ENCODE data around the gene KIF13A.
"Not testable (repeated sequence)": the region's sequence is repeated elsewhere in the genome, so short reads cannot be mapped to it uniquely, and the experiment has no call there.

Gene KIF13A

DNA sequence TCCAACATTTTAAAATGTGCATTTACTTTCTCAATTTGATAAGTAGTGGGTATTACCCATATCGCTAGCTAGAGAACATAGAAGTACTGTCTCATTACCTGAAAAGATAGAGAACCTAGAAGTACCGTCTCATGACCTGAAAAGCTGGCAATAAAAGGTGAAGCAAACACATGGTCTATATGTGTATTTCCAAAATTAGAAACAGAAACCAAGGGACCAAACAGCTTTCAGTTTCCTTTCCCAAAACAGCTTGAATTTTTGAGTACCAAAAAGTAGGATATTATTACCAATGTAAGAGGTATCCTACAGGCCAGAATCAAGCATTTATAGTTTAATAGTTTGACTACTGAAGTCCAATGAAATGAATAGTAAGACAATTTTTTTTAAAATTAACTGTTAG is 77.2 kb downstream of the KIF13A start:
- Mint-ChIP-seq H3K27me3 (peaks cover 47% of the 10 kb centered on the region), H3K4me1 (peaks cover 14% of the 10 kb centered on the region), H3K9me3 (no peaks in the 10 kb centered on the region), H3K27ac (no peak overlapping the region), H3K4me3 (no peak overlapping the region)
- ATAC-seq (no peak), DNase-seq (no peak)

- peaks cover 50% of the 10 kb centered on the region for H3K27me3 Mint-ChIP-seq
- no peak overlapping the region for H3K4me3 Mint-ChIP-seq
- no peaks in the 10 kb centered on the region for H3K9me3 Mint-ChIP-seq
- no peak overlapping the region for H3K27ac Mint-ChIP-seq
- DNase-seq: no peak
- ATAC-seq: no peak
- H3K4me1 Mint-ChIP-seq: peaks cover 14% of the 10 kb centered on the region
Observed at GRCh38 chr6:17908831-17909230, 78.6 kb downstream of the KIF13A start.

- peaks cover 44% of the 10 kb centered on the region for H3K27me3 Mint-ChIP-seq
- peaks cover 0 to under 1% of the 10 kb centered on the region in 2 donors for H3K9me3 Mint-ChIP-seq
- DNase-seq (no peak), ATAC-seq (peak; percentile 71)
- H3K4me3 Mint-ChIP-seq: no peak overlapping the region
- H3K27ac Mint-ChIP-seq: no peak overlapping the region
- peaks cover 14% of the 10 kb centered on the region for H3K4me1 Mint-ChIP-seq
Observed at GRCh38 chr6:17907406-17908229, 79.8 kb downstream of the KIF13A start.

DNA sequence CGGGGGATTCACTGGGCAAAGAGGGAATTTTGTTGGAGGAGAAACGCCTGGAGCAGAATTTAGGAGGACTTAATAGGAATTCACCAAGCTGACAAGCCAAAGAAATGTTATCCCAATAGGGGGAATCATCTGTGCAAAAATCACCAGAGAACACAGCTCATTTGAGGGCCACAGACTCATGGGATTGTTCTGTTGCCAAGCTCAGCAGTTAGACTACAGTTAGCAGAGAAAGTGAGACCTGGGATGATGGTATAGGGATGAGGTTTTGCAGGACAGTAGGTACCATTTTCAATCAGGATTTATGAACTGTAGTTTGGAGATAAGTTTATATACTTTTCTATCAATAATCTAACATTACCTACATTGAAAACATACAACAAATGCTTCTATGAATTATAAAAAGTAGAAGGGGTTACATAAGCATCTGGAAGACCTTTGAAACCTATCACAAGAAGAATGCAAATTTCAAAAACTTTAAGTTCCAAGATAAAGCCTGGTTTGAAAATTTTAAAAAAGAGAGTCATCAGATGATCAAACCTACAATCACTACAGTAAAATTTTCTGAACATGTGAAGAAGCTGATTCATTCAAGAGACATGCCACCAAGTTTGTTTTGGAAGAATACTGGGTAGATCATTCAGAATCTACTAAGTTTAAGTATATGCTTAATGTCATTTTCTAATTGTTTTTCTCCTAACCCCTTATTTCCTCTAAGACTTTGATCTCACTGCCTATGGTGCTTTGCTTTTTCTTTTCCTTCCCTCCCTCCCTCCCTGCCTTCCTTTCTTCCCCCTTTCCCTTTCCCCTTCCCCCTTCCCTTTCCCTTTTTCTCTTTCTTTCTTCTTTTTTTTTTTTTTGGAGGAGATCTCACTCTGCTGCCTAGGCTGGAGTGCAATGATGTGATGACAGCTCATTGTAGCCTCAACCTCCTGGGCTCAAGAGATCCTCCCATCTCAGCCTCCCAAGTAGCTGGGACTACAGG is 81.5 kb downstream of the KIF13A start:
- H3K27ac Mint-ChIP-seq: no peak overlapping the region
- no peak overlapping the region for H3K4me3 Mint-ChIP-seq
- H3K9me3 Mint-ChIP-seq: peaks cover 0 to 3% of the 10 kb centered on the region in 2 donors
- ATAC-seq: no peak
- H3K4me1 Mint-ChIP-seq: peaks cover 14% of the 10 kb centered on the region
- H3K27me3 Mint-ChIP-seq: peaks cover 46% of the 10 kb centered on the region
- DNase-seq: no peak

DNA sequence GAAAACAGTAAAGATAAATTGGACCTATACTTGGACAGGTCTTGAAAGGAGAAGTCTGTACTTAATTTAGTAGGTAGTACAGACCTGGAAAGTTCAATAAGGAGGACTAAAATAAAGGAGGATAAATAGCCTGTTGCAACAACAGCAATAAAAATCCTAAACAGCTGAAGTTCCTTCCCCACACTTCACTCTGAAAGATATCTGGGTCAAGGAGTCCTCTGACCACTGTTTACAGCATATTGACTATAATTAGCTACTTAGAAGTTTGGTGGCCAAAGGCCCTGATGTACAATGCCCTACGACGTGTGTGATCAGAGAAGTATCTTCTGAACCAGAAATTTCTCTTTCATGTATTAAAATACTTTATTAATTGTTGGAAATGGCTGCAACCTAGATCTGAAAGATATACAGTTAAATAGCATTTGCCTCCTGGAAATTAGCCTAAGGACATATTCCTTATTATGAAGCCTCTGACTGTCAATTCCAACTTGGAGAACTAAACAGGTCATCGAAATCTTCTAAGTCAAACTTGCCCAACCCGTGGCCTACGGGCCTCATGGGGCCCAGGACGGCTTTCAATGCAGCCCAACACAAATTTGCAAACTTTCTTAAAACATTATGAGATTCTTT is 82.8 kb downstream of the KIF13A start:
- Mint-ChIP-seq H3K4me1 (peaks cover 13% of the 10 kb centered on the region), H3K4me3 (no peak overlapping the region), H3K27ac (no peak overlapping the region), H3K27me3 (peaks cover 53% of the 10 kb centered on the region), H3K9me3 (peaks cover 0 to 3% of the 10 kb centered on the region in 2 donors)
- DNase-seq: no peak
- no peak for ATAC-seq

- H3K27ac Mint-ChIP-seq: no peak overlapping the region
- H3K9me3 Mint-ChIP-seq: peaks cover 3% of the 10 kb centered on the region in 2 donors
- no peak for DNase-seq
- no peak overlapping the region for H3K4me3 Mint-ChIP-seq
- ATAC-seq: no peak
- H3K4me1 Mint-ChIP-seq: peaks cover 9% of the 10 kb centered on the region
- H3K27me3 Mint-ChIP-seq: peaks cover 48% of the 10 kb centered on the region
Observed at GRCh38 chr6:17902974-17903373, 84.5 kb downstream of the KIF13A start.

- Mint-ChIP-seq H3K27me3 (peaks cover 49% of the 10 kb centered on the region), H3K4me3 (no peak overlapping the region), H3K4me1 (no peaks in the 10 kb centered on the region), H3K9me3 (peaks cover 18% of the 10 kb centered on the region in 2 donors), H3K27ac (no peak overlapping the region)
- ATAC-seq (no peak), DNase-seq (no peak)
Observed at GRCh38 chr6:17901493-17901892, 85.9 kb downstream of the KIF13A start.

DNA sequence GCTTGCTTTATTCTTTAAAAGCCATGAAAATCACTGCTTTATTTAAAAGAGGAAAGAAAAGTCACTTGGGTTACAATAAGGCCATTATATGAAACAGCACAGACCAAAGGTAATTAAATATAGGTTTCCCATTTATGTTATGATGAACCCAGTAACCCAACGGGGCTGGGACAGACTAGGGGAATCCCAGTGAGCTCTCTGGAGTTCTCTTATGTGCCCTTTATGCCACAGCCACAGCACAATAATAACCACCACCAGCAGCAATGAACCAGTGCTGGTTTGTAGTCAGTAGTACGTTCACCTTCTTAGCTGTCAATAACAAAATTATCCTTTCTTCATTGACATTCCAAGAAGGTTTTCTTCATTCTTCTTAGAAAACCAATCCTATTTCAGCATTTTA is 87.4 kb downstream of the KIF13A start:
- Mint-ChIP-seq H3K9me3 (peaks cover 29 to 32% of the 10 kb centered on the region in 2 donors), H3K4me3 (no peak overlapping the region), H3K4me1 (no peaks in the 10 kb centered on the region), H3K27me3 (peaks cover 36% of the 10 kb centered on the region), H3K27ac (no peak overlapping the region)
- ATAC-seq (no peak), DNase-seq (no peak)

DNA sequence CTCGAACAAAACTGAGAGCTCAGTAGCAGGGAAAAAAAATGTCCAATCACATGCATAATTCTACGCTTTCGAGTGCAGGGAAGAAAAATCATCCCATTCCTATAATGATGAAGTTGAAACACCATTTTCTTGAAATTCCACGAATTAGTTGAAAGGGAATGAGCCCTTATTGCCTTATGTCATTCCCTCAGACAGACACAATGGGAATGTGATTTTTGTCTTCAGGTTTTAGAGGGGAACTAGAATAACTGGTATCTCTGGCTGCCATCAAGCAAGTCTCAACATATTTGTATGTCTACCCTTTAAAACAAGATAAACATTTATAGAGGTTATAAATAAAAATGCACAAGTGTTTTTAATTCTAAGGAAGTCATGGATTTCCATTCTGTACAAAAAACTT is 87.9 kb downstream of the KIF13A start:
- Mint-ChIP-seq H3K4me3 (no peak overlapping the region), H3K27ac (no peak overlapping the region), H3K9me3 (peaks cover 29 to 32% of the 10 kb centered on the region in 2 donors)

DNA sequence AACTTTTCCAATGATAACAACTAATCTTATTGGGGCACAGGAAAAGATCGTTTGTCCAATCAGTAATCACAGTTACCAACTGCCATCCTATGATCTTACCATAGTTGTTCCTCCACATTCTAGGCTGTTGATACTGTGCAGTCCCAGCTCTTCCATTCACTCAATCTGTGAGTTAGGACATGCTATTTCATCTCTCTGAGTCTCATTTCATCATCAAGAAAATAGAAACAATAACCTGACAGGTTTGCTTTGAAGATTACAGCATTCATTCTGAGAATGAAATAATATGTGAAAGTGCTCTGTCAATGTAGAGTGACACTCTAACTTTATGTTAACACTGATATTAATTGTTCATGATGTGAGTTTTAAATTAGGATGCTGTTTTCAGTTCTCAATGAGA is 89.8 kb downstream of the KIF13A start:
- Mint-ChIP-seq H3K9me3 (peaks cover 29 to 32% of the 10 kb centered on the region in 2 donors), H3K27ac (no peak overlapping the region), H3K27me3 (peaks cover 37% of the 10 kb centered on the region), H3K4me3 (no peak overlapping the region), H3K4me1 (no peaks in the 10 kb centered on the region)
- no peak for ATAC-seq
- DNase-seq: no peak

More for the DNA sequence above, 87.9 kb downstream of the KIF13A start:
- H3K27me3 Mint-ChIP-seq: peaks cover 36% of the 10 kb centered on the region
- ATAC-seq: no peak
- H3K4me1 Mint-ChIP-seq: no peaks in the 10 kb centered on the region
- no peak for DNase-seq

- peaks cover 32% of the 10 kb centered on the region in 2 donors for H3K9me3 Mint-ChIP-seq
- no peak overlapping the region for H3K27ac Mint-ChIP-seq
- DNase-seq (no peak), ATAC-seq (no peak)
- no peak overlapping the region for H3K4me3 Mint-ChIP-seq
- H3K27me3 Mint-ChIP-seq: peaks cover 50% of the 10 kb centered on the region
- H3K4me1 Mint-ChIP-seq: no peaks in the 10 kb centered on the region
Observed at GRCh38 chr6:17894905-17895304, 92.5 kb downstream of the KIF13A start.

DNA sequence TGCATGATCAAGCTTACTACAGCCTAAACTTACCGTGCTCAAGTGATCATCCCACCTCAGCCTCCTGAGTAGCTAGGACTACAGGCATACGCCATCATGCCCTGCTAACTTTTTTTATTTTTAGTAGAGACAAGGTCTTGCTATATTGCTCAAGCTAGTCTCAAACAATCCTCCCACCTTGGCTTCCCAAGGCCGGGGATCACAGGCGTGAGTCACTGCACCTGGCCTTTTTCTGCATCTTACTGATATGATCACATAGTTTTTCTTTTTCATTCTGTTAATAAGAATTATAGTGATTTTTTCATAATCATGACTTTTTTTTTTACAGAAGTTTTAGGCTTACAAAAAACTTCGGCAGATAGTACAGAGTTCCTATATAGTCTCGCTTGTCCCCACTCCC is 93.2 kb downstream of the KIF13A start:
- Mint-ChIP-seq H3K4me1 (no peaks in the 10 kb centered on the region), H3K27ac (no peak overlapping the region), H3K9me3 (peaks cover 32% of the 10 kb centered on the region in 2 donors), H3K27me3 (peaks cover 58% of the 10 kb centered on the region), H3K4me3 (no peak overlapping the region)
- DNase-seq (no peak), ATAC-seq (no peak)

DNA sequence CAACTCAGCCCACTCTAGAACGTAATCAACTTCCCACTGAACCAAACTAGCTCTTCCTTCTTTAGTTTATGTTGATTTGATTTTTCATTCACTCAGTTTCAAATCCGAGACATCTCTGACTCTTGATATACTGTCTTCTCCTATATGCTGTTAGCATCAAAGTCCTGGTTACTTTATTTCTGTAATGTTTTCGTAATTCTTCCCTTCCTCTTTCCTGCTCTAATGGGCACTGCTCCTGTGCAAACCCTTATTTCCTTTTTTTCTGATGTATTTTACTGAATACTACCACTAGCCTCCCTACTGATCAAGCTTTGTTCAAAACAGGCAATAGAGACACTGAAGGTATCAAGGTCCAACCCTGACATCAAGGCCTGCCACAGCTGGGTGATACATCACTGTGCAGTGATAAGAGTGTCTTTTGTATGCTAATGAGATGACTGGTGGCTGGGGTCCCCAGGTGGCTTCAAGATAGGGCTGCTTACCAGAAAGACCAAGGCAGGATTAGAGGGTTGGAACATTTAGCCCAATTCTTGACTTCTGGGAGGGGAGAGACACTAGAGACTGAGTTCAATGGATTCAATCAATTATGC is 95.2 kb downstream of the KIF13A start:
- no peak overlapping the region for H3K4me3 Mint-ChIP-seq
- DNase-seq (no peak), ATAC-seq (no peak)

DNA sequence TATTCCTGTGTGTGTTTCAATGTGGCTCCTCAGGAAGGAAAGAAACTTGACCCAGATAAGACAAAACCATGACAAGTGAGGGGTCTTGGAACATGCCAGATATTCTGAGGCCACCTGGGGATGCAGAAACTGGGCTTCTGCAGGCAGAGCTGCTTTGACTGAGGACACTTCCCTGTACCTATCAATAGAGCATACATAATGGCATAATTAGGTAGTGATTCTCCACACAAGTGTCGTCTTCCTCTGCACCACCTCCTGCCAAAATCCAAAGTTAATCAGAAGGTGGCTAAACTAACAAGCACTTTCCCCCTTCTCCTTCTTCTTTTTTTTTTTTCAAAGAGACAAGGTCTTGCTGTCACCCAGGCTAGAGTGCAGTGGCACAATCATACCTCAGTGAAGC is 97.1 kb downstream of the KIF13A start:
- Mint-ChIP-seq H3K9me3 (peaks cover 3 to 8% of the 10 kb centered on the region in 2 donors), H3K4me3 (no peak overlapping the region), H3K27me3 (peaks cover 53% of the 10 kb centered on the region), H3K27ac (no peak overlapping the region), H3K4me1 (peaks cover 8% of the 10 kb centered on the region)
- ATAC-seq (no peak), DNase-seq (no peak)

More for the DNA sequence above, 95.2 kb downstream of the KIF13A start:
- H3K27me3 Mint-ChIP-seq: peaks cover 47% of the 10 kb centered on the region
- no peaks in the 10 kb centered on the region for H3K4me1 Mint-ChIP-seq
- H3K27ac Mint-ChIP-seq: no peak overlapping the region
- peaks cover 22 to 24% of the 10 kb centered on the region in 2 donors for H3K9me3 Mint-ChIP-seq

- Mint-ChIP-seq H3K4me1 (peaks cover 13% of the 10 kb centered on the region), H3K27me3 (peaks cover 53% of the 10 kb centered on the region)
- not testable (repeated sequence) for ATAC-seq, H3K27ac Mint-ChIP-seq, DNase-seq, H3K9me3 Mint-ChIP-seq, H3K4me3 Mint-ChIP-seq
Observed at GRCh38 chr6:17889777-17890176, 97.7 kb downstream of the KIF13A start.
